HFF-Myc (cell line): ENCODE data around the gene SLC5A5.

Source experiments
- DNase-seq: peaks from one replicate; pipeline ENCODE4 v3.0.0-alpha.2; 2011; ENCODE audit warnings: low read depth; ENCODE audit errors: extremely low read depth
- H3K4me3 ChIP-seq: replicated peaks from 2 replicates; pipeline ENCODE4 v1.5.1; 2011; ENCODE audit warnings: low read depth, mild to moderate bottlenecking, control low read depth, low read length
- TF ChIP-seq, protein P1 (sequence below): IDR thresholded peaks from 2 replicates; pipeline ENCODE4 v1.5.1; 2012; ENCODE audit warnings: mild to moderate bottlenecking, low read depth, low read length, control low read depth; ENCODE audit errors: missing control alignments

Gene SLC5A5

DNA sequence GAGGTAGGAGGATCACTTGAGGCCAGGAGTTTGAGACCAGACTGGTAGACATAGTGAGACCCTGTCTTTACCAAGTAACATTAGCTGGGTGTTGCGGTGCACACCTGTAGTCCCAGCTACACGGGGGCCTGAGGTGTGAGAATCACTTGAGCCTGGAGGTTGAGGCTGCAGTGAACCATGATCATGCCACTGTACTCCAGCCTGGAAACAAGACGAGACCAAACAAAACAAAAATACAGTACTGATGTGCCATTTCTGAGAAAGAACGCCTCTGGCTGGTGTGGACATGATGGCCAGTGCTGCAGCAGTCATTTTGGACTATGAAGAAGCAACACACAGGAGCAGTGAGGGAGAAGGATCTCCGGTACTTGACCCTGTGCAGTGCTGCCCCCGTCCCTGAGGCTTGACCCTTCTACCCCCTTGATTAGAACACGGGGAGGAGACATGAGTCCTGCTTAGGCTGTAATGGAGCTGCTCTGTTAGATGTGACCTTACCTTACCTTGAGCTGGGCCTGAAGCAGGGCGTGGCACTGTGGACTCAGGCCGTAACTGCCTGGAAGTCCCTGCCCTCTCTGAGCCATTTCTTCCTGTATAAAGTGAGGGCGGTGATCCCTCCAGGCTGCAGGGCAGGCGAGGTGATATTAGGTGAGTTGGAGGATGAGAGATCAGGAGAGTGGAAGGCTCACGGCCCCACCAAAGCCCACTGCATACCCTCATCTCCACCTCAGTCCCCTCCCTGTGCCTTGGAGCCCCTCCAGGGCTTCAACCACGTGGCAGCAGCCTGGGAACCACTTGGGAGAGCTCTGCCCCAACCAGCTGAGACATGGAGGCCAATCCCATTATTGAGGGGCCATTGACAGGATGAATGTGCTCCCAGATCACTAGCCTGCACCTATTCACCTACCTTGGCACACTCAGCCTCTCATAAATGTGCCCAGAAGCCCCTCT, 6.1 kb upstream of the SLC5A5 start:
- no peak overlapping the region for H3K4me3 ChIP-seq
- TF ChIP-seq, protein P1, sequence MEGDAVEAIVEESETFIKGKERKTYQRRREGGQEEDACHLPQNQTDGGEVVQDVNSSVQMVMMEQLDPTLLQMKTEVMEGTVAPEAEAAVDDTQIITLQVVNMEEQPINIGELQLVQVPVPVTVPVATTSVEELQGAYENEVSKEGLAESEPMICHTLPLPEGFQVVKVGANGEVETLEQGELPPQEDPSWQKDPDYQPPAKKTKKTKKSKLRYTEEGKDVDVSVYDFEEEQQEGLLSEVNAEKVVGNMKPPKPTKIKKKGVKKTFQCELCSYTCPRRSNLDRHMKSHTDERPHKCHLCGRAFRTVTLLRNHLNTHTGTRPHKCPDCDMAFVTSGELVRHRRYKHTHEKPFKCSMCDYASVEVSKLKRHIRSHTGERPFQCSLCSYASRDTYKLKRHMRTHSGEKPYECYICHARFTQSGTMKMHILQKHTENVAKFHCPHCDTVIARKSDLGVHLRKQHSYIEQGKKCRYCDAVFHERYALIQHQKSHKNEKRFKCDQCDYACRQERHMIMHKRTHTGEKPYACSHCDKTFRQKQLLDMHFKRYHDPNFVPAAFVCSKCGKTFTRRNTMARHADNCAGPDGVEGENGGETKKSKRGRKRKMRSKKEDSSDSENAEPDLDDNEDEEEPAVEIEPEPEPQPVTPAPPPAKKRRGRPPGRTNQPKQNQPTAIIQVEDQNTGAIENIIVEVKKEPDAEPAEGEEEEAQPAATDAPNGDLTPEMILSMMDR = no peak
- DNase-seq = no peak

DNA sequence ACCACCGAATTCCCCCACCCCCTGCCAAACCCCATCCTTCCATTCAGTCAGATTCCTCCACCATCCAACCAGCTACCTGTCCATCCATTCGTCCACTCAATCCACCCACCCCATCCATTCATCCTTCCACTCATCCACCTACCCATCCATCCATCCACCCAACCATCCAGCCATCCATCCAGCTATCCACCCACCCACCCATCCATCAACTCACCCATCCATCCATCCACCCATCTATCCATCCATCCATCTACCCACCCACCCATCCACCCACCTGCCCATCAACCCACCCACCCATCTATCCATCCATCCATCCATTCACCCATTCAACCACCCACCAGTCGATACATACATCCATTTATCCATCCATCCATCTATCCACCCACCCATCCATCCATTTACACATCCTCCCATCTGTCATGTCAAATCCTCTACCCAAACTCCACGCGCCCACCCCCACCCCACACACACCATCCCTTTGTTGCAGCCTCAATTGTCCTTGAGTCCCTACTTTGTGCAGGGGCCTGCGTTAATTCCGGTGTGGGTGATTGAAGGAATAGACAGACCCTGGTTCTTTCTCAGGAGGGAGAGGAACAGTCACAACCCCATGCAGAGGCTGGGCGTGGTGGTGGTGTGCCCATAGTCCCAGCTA, 5.3 kb upstream of the SLC5A5 start:
- TF ChIP-seq, protein P1 = no peak
- no peak for DNase-seq
- no peak overlapping the region for H3K4me3 ChIP-seq

DNA sequence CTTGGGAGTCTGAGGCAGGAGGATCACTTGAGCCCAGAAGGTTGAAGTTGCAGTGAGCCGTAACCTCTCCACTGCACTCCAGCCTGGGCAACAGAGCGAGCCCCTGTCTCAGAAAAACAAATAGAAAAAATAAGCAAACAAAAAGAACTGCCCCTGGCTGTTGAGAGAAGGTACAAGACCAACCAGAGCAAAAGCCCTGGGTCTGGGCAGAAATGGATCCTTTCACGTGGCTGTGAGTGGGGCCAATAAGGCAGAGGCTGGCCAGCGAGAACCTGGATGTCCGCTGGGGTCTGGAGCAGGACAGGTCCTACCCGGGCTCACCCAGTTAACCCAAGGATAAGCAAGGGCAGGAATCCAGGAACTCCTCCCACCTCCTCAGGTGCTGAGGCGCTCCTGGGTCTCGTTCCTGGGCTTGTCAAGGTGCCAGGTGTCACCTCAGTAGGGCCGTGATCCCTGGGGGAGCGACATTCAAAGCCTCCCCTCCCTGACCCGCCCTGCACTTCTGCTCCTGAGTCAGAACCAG, 4.7 kb upstream of the SLC5A5 start:
- no peak overlapping the region for H3K4me3 ChIP-seq
- DNase-seq = no peak
- TF ChIP-seq, protein P1 = no peak

DNA sequence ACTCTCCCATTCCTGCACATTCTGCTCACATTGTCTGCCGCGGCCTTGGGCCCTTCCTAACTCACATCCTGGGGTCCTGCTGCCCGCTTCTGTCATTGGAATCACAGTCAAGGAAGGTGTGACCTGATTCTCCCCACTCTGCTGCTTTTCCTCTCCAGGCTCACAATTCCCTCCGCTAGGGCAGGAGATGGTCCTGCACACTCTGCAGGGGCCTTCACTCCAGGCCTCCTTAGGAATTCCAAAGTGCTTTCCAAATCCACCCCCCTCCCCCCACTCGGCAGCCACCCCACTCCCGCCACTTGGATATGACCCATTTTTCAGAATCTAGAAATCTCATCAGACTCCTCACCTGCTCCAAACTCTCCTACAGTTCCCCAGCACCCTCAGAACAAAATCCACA, 3.1 kb upstream of the SLC5A5 start:
- no peak overlapping the region for H3K4me3 ChIP-seq
- TF ChIP-seq, protein P1 = no peak
- no peak for DNase-seq

DNA sequence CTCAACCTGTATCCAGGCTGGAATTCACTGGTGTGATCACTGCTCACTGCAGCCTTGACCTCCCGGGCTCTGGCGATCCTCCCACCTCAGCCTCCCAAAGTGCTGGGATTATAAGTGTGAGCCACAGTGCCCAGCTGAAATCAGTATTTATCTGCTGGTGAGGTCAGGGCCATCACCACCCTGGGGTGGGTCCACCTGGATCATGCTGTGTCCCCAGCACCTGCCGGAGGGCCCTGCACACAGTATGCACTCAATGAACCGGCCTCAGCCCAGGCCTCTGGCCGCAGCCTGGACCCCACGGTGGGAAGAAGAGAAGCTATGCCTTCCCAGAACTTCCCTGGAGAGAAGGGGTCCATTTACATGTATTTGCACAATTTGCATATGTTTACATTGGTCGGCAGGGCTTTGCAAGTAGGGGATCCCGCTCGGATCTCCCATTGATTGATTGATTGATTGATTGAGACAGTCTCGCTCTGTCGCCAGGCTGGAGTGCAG, 2.6 kb upstream of the SLC5A5 start:
- H3K4me3 ChIP-seq = no peak overlapping the region
- no peak for DNase-seq
- TF ChIP-seq, protein P1 = no peak

DNA sequence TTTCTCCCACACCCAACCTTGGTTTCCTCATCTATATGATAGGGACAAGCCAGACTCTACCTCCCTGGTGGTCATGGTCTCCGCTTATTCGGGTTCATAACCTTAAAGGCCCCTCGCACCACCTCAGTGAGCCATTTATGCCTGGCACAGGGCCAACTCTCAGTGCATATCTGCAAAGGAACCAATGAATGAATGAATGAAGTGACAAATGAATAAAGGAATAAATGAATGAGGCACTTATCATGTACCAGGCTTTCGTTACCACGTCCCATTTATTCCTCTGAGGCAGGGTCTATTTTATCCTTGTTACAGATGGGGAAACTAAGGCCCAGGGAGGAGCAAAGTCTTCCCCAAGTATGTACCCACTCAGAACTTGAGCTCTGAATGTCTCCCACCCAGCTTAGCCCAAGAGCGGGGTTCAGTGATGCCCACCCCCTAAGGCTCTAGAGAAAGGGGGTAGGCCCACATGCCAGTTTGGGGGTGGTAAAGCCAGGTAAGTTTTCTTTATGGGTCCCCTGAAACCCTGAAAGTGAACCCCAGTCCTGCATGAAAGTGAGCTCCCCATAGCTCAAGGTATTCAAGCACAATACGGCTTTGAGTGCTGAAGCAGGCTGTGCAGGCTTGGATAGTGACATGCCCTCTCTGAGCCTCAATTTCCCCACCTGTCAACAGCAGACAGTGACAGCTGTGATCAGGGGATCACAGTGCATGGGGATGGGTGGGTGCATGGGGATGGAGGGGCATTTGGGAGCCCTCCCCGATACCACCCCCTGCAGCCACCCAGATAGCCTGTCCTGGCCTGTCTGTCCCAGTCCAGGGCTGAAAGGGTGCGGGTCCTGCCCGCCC, 490 bp upstream of the SLC5A5 start:
- TF ChIP-seq, protein P1 = no peak
- H3K4me3 ChIP-seq = no peak overlapping the region
- DNase-seq = no peak
